HepG2 (cell line): ENCODE data around the gene TXNL4B. TPM values are rescaled to one million over a fixed set of nuclear protein-coding genes. Genes with fewer than 3 reads are reported as not detected.

Experiments
- DNMT1 ChIP-seq: sonication (generic); formaldehyde crosslinking; IDR thresholded peaks from 2 replicates; pipeline ENCODE4 v1.5.1; 2020; ENCODE audit warnings: mild to moderate bottlenecking, missing genetic modification reagents
- MIER3 ChIP-seq: IDR thresholded peaks from 2 replicates; pipeline ENCODE4 v1.6.1; 2016; ENCODE audit warnings: missing compliant biosample characterization, borderline replicate concordance
- MIXL1 ChIP-seq: IDR thresholded peaks from 2 replicates; pipeline ENCODE4 v1.6.1; 2016
- NONO ChIP-seq, 2 experiments: fragments of 450-650 bp in 1 of 2; sonication (generic) in 1 of 2; formaldehyde crosslinking in 1 of 2; IDR thresholded peaks in 1 of 2; conservative IDR thresholded peaks in 1 of 2; 2 replicates each; pipeline versions ENCODE4 v1.6.1 to v1.8.0; 2017 to 2022; ENCODE audit warnings: mild to moderate bottlenecking in 1 of 2, missing genetic modification reagents in 1 of 2, moderate library complexity in 1 of 2
- ONECUT2 ChIP-seq: sonication (generic); formaldehyde crosslinking; IDR thresholded peaks from 2 replicates; pipeline ENCODE4 v1.4.0; 2020; ENCODE audit warnings: missing genetic modification reagents
- RXRA ChIP-seq: sonication (generic); formaldehyde crosslinking; IDR thresholded peaks from 2 replicates; pipeline ENCODE4 v1.5.1; 2020; ENCODE audit warnings: missing genetic modification reagents
- SALL2 ChIP-seq: sonication (generic); formaldehyde crosslinking; IDR thresholded peaks from 2 replicates; pipeline ENCODE4 v1.8.1; 2023; ENCODE audit warnings: mild to moderate bottlenecking, missing genetic modification reagents, inconsistent platforms
- TEAD2 ChIP-seq: sonication (generic); formaldehyde crosslinking; IDR thresholded peaks from 2 replicates; pipeline ENCODE4 v1.9.0; 2021; ENCODE audit warnings: missing genetic modification reagents
- WIZ ChIP-seq: sonication (generic); formaldehyde crosslinking; IDR thresholded peaks from 2 replicates; pipeline ENCODE4 v1.5.1; 2020; ENCODE audit warnings: mild to moderate bottlenecking, missing genetic modification reagents
- ZFP82 ChIP-seq: sonication (generic); formaldehyde crosslinking; IDR thresholded peaks from 2 replicates; pipeline ENCODE4 v1.5.1; 2020; ENCODE audit warnings: mild to moderate bottlenecking, missing genetic modification reagents, borderline replicate concordance
- ZNF543 ChIP-seq: sonication (generic); formaldehyde crosslinking; IDR thresholded peaks from 2 replicates; pipeline ENCODE4 v1.4.0; 2020; ENCODE audit warnings: mild to moderate bottlenecking, missing genetic modification reagents
- ZNF562 ChIP-seq: sonication (generic); formaldehyde crosslinking; IDR thresholded peaks from 2 replicates; pipeline ENCODE4 v1.8.0; 2022; ENCODE audit warnings: missing genetic modification reagents, borderline replicate concordance
- ZNF720 ChIP-seq: sonication (generic); formaldehyde crosslinking; IDR thresholded peaks from 2 replicates; pipeline ENCODE4 v1.4.0; 2020; ENCODE audit warnings: missing genetic modification reagents
- ZNF768 ChIP-seq: sonication (generic); formaldehyde crosslinking; IDR thresholded peaks from 2 replicates; pipeline ENCODE4 v1.4.0; 2020; ENCODE audit warnings: missing genetic modification reagents
- polyA plus RNA-seq, 8 experiments: library from polyadenylated mRNA; depleted of rRNA in 3 of 8; stranded (reverse) in 7 of 8; unstranded in 1 of 8; fragments of >200 nt; fragmentation: Illumina TruSeq in 4 of 8; extraction: Trizol in 4 of 8; gene quantifications; 2 replicates each; pipeline versions ENCODE4 v1.2.1 to v1.2.3, GENCODE V29; 2011 to 2016; ENCODE audit warnings: low read depth in 4 of 8, missing spikeins in 1 of 8, mixed read lengths in 1 of 8; ENCODE audit not compliant: insufficient read depth in 1 of 8
- total RNA-seq, 5 experiments: library from RNA; depleted of rRNA; stranded (reverse); fragments of >200 nt; fragmentation: Illumina TruSeq; extraction: Trizol; gene quantifications; 2 replicates each; pipeline ENCODE4 v1.2.3, GENCODE V29; 2016; ENCODE audit warnings: low read depth in 1 of 5
- TF ChIP-seq, protein P1 (sequence below): sonication (generic); formaldehyde crosslinking; IDR thresholded peaks from 2 replicates; pipeline ENCODE4 v1.8.1; 2023; ENCODE audit warnings: mild to moderate bottlenecking, inconsistent platforms, moderate library complexity, missing genetic modification reagents, borderline replicate concordance
- TF ChIP-seq, protein P2 (sequence below): sonication (generic); formaldehyde crosslinking; IDR thresholded peaks from 2 replicates; pipeline ENCODE4 v1.5.0; 2020; ENCODE audit warnings: mild to moderate bottlenecking, missing genetic modification reagents
- TF ChIP-seq, protein P3 (sequence below): sonication (generic); formaldehyde crosslinking; IDR thresholded peaks from 2 replicates; pipeline ENCODE4 v1.9.0; 2021; ENCODE audit warnings: missing genetic modification reagents, borderline replicate concordance
- TF ChIP-seq, protein P4 (sequence below): sonication (generic); formaldehyde crosslinking; IDR thresholded peaks from 2 replicates; pipeline ENCODE4 v1.4.0; 2020; ENCODE audit warnings: mild to moderate bottlenecking, missing genetic modification reagents, borderline replicate concordance
- TF ChIP-seq, protein P5 (sequence below): sonication (generic); formaldehyde crosslinking; IDR thresholded peaks from 2 replicates; pipeline ENCODE4 v1.8.1; 2023; ENCODE audit warnings: missing genetic modification reagents, mild to moderate bottlenecking, borderline replicate concordance

TXNL4B gene
- total and polyA plus RNA-seq, 2 of the 13 experiments (the other 11 are each of a cell fraction or from before 2014, with no cell fraction given), result 17.4 to 18.3 TPM

DNA sequence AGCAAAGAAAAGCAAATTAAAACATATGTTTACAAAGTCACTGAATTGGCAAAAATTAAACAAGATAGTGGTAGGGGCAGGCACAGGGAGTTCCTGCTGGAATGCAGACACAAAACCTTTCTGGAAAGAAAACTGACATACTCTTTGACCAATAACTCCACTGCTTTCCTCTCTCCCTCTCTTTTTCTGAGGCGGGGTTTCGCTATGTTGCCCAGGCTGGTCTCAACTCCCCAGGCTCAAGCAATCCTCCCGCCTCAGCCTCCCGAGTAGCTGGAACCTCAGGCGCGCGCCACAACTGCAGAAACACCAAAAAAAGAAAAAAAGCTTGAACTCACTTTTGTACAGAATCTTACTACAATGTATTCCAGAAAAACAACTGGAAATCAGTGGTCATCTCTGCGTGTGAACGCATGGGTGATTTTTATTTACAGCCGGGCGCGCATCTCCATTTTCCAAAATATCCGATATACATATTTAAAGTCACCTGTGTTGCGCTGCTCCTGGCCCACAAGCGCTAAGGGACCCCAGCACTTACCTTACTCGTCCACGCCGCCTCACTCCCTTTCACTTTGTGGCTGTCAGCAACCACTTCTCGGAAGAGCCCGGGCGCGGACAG lies 480 bp downstream of the TXNL4B start (continued):
- TF ChIP-seq, protein P1, sequence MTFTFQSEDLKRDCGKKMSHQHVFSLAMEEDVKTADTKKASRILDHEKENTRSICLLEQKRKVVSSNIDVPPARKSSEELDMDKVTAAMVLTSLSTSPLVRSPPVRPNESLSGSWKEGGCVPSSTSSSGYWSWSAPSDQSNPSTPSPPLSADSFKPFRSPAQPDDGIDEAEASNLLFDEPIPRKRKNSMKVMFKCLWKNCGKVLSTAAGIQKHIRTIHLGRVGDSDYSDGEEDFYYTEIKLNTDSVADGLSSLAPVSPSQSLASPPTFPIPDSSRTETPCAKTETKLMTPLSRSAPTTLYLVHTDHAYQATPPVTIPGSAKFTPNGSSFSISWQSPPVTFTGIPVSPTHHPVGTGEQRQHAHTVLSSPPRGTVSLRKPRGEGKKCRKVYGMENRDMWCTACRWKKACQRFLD (CRISPR knock-in tag), result peak; percentile 2; the same call in 1 of the 2 replicates
- TF ChIP-seq ZNF720 (CRISPR knock-in tag), result no peak
- TF ChIP-seq, protein P2, sequence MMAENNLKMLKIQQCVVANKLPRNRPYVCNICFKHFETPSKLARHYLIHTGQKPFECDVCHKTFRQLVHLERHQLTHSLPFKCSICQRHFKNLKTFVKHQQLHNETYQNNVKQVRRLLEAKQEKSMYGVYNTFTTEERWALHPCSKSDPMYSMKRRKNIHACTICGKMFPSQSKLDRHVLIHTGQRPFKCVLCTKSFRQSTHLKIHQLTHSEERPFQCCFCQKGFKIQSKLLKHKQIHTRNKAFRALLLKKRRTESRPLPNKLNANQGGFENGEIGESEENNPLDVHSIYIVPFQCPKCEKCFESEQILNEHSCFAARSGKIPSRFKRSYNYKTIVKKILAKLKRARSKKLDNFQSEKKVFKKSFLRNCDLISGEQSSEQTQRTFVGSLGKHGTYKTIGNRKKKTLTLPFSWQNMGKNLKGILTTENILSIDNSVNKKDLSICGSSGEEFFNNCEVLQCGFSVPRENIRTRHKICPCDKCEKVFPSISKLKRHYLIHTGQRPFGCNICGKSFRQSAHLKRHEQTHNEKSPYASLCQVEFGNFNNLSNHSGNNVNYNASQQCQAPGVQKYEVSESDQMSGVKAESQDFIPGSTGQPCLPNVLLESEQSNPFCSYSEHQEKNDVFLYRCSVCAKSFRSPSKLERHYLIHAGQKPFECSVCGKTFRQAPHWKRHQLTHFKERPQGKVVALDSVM (CRISPR knock-in tag), result peak; percentile 99
- TF ChIP-seq TEAD2, result no peak
- no peak for TF ChIP-seq RXRA (CRISPR knock-in tag)
- TF ChIP-seq MIXL1, result no peak
- TF ChIP-seq ZNF543, result 0 out of 2 replicates have a peak, but pooled peaks have one; percentile 58
- no peak for TF ChIP-seq ONECUT2 (CRISPR knock-in tag)
- 0 out of 2 replicates have a peak, but pooled peaks have one; percentile 17 for TF ChIP-seq ZNF768
- no peak for TF ChIP-seq NONO (IDR thresholded peaks at IDR 0.05)
- TF ChIP-seq NONO (CRISPR knock-in tag; conservative IDR thresholded peaks at IDR 0.05), result 0 out of 2 replicates have a peak, but pooled peaks have one; percentile 43
- TF ChIP-seq SALL2 (CRISPR knock-in tag), result no peak
- TF ChIP-seq WIZ (CRISPR knock-in tag), result no peak
- no peak for TF ChIP-seq DNMT1 (CRISPR knock-in tag)
- TF ChIP-seq, protein P3, sequence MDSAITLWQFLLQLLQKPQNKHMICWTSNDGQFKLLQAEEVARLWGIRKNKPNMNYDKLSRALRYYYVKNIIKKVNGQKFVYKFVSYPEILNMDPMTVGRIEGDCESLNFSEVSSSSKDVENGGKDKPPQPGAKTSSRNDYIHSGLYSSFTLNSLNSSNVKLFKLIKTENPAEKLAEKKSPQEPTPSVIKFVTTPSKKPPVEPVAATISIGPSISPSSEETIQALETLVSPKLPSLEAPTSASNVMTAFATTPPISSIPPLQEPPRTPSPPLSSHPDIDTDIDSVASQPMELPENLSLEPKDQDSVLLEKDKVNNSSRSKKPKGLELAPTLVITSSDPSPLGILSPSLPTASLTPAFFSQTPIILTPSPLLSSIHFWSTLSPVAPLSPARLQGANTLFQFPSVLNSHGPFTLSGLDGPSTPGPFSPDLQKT (CRISPR knock-in tag), result no peak
- 0 out of 2 replicates have a peak, but pooled peaks have one; percentile 13 for TF ChIP-seq ZFP82 (CRISPR knock-in tag)
- TF ChIP-seq MIER3, result no peak
- TF ChIP-seq, protein P4, sequence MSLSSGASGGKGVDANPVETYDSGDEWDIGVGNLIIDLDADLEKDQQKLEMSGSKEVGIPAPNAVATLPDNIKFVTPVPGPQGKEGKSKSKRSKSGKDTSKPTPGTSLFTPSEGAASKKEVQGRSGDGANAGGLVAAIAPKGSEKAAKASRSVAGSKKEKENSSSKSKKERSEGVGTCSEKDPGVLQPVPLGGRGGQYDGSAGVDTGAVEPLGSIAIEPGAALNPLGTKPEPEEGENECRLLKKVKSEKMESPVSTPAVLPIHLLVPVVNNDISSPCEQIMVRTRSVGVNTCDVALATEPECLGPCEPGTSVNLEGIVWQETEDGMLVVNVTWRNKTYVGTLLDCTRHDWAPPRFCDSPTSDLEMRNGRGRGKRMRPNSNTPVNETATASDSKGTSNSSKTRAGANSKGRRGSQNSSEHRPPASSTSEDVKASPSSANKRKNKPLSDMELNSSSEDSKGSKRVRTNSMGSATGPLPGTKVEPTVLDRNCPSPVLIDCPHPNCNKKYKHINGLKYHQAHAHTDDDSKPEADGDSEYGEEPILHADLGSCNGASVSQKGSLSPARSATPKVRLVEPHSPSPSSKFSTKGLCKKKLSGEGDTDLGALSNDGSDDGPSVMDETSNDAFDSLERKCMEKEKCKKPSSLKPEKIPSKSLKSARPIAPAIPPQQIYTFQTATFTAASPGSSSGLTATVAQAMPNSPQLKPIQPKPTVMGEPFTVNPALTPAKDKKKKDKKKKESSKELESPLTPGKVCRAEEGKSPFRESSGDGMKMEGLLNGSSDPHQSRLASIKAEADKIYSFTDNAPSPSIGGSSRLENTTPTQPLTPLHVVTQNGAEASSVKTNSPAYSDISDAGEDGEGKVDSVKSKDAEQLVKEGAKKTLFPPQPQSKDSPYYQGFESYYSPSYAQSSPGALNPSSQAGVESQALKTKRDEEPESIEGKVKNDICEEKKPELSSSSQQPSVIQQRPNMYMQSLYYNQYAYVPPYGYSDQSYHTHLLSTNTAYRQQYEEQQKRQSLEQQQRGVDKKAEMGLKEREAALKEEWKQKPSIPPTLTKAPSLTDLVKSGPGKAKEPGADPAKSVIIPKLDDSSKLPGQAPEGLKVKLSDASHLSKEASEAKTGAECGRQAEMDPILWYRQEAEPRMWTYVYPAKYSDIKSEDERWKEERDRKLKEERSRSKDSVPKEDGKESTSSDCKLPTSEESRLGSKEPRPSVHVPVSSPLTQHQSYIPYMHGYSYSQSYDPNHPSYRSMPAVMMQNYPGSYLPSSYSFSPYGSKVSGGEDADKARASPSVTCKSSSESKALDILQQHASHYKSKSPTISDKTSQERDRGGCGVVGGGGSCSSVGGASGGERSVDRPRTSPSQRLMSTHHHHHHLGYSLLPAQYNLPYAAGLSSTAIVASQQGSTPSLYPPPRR (CRISPR knock-in tag), result no peak
- TF ChIP-seq ZNF562, result no peak
- TF ChIP-seq, protein P5, sequence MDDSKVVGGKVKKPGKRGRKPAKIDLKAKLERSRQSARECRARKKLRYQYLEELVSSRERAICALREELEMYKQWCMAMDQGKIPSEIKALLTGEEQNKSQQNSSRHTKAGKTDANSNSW, result no peak
